ENCODE results near the gene FAM151A.

- TF ChIP-seq EZH2 (IDR thresholded peaks at IDR 0.05; ENCODE audit: low read depth, unreplicated experiment) (no peak), EZH2phosphoT487 (IDR thresholded peaks at IDR 0.05; ENCODE audit: unreplicated experiment) (no peak), POLR2AphosphoS5 (IDR thresholded peaks at IDR 0.05; ENCODE audit: low read depth) (no peak), CREB1 (CRISPR knock-in tag; IDR thresholded peaks at IDR 0.05; ENCODE audit: low read depth) (no peak), STAT1 (IDR thresholded peaks at IDR 0.05; ENCODE audit: unreplicated experiment) (no peak), ZNF331 (CRISPR knock-in tag; IDR thresholded peaks at IDR 0.05; ENCODE audit: low read depth) (no peak), JUNB (IDR thresholded peaks at IDR 0.05; ENCODE audit: unreplicated experiment) (no peak)
- TF ChIP-seq, protein P1, sequence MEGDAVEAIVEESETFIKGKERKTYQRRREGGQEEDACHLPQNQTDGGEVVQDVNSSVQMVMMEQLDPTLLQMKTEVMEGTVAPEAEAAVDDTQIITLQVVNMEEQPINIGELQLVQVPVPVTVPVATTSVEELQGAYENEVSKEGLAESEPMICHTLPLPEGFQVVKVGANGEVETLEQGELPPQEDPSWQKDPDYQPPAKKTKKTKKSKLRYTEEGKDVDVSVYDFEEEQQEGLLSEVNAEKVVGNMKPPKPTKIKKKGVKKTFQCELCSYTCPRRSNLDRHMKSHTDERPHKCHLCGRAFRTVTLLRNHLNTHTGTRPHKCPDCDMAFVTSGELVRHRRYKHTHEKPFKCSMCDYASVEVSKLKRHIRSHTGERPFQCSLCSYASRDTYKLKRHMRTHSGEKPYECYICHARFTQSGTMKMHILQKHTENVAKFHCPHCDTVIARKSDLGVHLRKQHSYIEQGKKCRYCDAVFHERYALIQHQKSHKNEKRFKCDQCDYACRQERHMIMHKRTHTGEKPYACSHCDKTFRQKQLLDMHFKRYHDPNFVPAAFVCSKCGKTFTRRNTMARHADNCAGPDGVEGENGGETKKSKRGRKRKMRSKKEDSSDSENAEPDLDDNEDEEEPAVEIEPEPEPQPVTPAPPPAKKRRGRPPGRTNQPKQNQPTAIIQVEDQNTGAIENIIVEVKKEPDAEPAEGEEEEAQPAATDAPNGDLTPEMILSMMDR (conservative IDR thresholded peaks at IDR 0.05; ENCODE audit: low read depth in 2 of 2) = no peak
Observed at GRCh38 chr1:54611621-54612020, 11.7 kb downstream of the FAM151A start.

Data from GM23338 (cell line).